ENCODE measurements around the gene UGT1A4. TPM values are rescaled to one million over a fixed set of nuclear protein-coding genes. Genes with fewer than 3 reads are reported as not detected.
"Not testable (repeated sequence)": the region's sequence is repeated elsewhere in the genome, so short reads cannot be mapped to it uniquely, and the experiment has no call there.

The UGT1A4 gene
- total and polyA plus RNA-seq, 10 of the 15 experiments (the other 5 are each of a cell fraction or from before 2014, with no cell fraction given), result not detected

GRCh38 chr2:233747283-233747544, 28.7 kb downstream of the UGT1A4 start (continued):
- TF ChIP-seq E2F8 (IDR thresholded peaks at IDR 0.05; ENCODE audit: low read depth, partially characterized antibody) (no peak), SMC3 (IDR thresholded peaks at IDR 0.05; ENCODE audit: borderline replicate concordance, low read length) (no peak), MAX (IDR thresholded peaks at IDR 0.05; ENCODE audit: low read depth, low read length) (no peak), RELA (IDR thresholded peaks at IDR 0.05; ENCODE audit: borderline replicate concordance, partially characterized antibody) (no peak), MTA3 (IDR thresholded peaks at IDR 0.05; ENCODE audit: borderline replicate concordance, low read length) (no peak), RCOR1 (conservative IDR thresholded peaks at IDR 0.05; ENCODE audit: low read depth, low read length) (no peak)

- H3K4me3 ChIP-seq; H3K4me1 ChIP-seq (ENCODE audit: control insufficient read depth, insufficient read depth, low read length); H3K4me2 ChIP-seq (ENCODE audit: control insufficient read depth, insufficient read depth); FAIRE-seq; H3K9ac ChIP-seq (ENCODE audit: control insufficient read depth, insufficient read depth, low read length); intact Hi-C loops (cut with micrococcal nuclease; ENCODE audit: unreplicated experiment); SMC1A ChIA-PET (ENCODE audit: uncharacterized antibody, unreplicated experiment); BruUV-seq (replicated peaks); H2AFZ ChIP-seq (ENCODE audit: control insufficient read depth, low read depth, low read length); H4K20me1 ChIP-seq (ENCODE audit: control insufficient read depth, insufficient read depth); RAD21 ChIA-PET (ENCODE audit: unreplicated experiment); H3K79me2 ChIP-seq (ENCODE audit: control insufficient read depth, insufficient read depth, low read length); in situ Hi-C loops (cut with MboI); DNase-seq (ENCODE audit: low read depth, low spot score); H3K9me3 ChIP-seq (replicated peaks; ENCODE audit: control insufficient read depth, insufficient read depth, low read length); H3K27ac ChIP-seq (ENCODE audit: control insufficient read depth, insufficient read depth); CTCF ChIA-PET; ATAC-seq; POLR2A ChIA-PET; H3K27me3 ChIP-seq (replicated peaks in 1 of 2; ENCODE audit: control insufficient read depth in 2 of 2, insufficient read depth in 2 of 2, low read length in 1 of 2); H3K36me3 ChIP-seq (ENCODE audit: control insufficient read depth in 2 of 2, insufficient read depth in 2 of 2, low read length in 1 of 2): not testable (repeated sequence)
- 0% methylated on average over 2 of the region's 2 CpGs for WGBS (ENCODE audit: insufficient coverage, insufficient replicate concordance, low lambda C conversion rate, missing lambda C conversion rate)
Observed at GRCh38 chr2:233750689-233751088, 32.2 kb downstream of the UGT1A4 start.

- H3K9ac ChIP-seq (ENCODE audit: control insufficient read depth, insufficient read depth, low read length); H3K4me1 ChIP-seq (ENCODE audit: control insufficient read depth, insufficient read depth, low read length); H3K27me3 ChIP-seq (replicated peaks in 1 of 2; ENCODE audit: control insufficient read depth in 2 of 2, insufficient read depth in 2 of 2, low read length in 1 of 2); H4K20me1 ChIP-seq (ENCODE audit: control insufficient read depth, insufficient read depth); FAIRE-seq; POLR2A ChIA-PET; in situ Hi-C loops (cut with MboI); H3K27ac ChIP-seq (ENCODE audit: control insufficient read depth, insufficient read depth); H3K36me3 ChIP-seq (ENCODE audit: control insufficient read depth in 2 of 2, insufficient read depth in 2 of 2, low read length in 1 of 2); H2AFZ ChIP-seq (ENCODE audit: control insufficient read depth, low read depth, low read length); intact Hi-C loops (cut with micrococcal nuclease; ENCODE audit: unreplicated experiment); ATAC-seq; H3K79me2 ChIP-seq (ENCODE audit: control insufficient read depth, insufficient read depth, low read length); BruUV-seq (replicated peaks); H3K4me2 ChIP-seq (ENCODE audit: control insufficient read depth, insufficient read depth); DNase-seq (ENCODE audit: low read depth, low spot score); CTCF ChIA-PET; H3K9me3 ChIP-seq (replicated peaks; ENCODE audit: control insufficient read depth, insufficient read depth, low read length); RAD21 ChIA-PET (ENCODE audit: unreplicated experiment); H3K4me3 ChIP-seq: not testable (repeated sequence)
- 0% methylated on average over 2 of the region's 2 CpGs for WGBS (ENCODE audit: insufficient coverage, insufficient replicate concordance, low lambda C conversion rate, missing lambda C conversion rate)
- SMC1A ChIA-PET (ENCODE audit: uncharacterized antibody, unreplicated experiment), result interaction anchor here (0.6 kb wide), 1 partner anchor 127 kb away, joined by 3 read pairs; no protein-coding TSS in a partner anchor
Observed at GRCh38 chr2:233751212-233752009, 32.9 kb downstream of the UGT1A4 start.

Data from GM12878 (cell line).